ENCODE data around the gene RPRD2.
"Not testable (repeated sequence)": the region's sequence is repeated elsewhere in the genome, so short reads cannot be mapped to it uniquely, and the experiment has no call there.

RPRD2 gene

DNA sequence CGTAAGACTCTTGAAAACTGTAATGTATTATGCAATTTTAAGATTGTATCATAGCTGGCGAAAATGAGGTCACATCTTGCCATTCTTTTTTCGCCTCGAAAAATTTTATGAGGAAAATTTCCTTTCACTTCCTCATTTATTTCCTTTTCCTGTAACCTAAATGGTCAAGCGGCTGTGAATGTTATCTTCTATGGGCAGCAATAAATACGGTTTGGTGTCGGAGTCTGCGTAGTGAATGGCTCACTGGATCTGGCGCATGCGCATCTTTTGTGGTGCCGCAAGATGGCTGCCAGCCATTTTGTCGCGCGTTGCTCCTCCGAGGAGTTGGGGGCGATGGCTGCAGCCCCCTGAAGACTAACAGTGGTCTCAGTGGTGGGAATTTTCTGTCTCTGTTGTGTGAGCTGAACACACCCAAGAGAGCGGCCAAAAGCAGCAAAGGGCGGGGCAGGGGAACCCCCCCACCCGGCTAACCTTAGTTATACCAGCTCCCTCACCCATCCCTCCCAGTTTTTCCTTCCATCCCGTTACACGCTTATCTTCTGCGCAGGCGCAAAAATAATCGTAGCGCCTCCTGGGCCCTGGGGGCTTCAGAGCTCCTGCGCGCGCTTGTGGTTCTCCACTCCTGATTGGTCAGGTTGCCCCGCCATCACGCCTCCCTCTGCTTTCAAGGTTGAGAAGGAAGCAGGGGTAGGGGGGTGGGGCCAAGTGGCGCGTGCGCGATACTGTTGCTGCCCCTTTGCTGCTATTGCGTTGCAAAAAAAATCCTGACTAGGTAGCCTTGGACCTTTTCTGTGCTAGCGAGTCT lies at the start of gene RPRD2:
RPRD2 (plus strand) TSS at position 722 of the 805 bp plus-strand sequence. CDS start 568 bp downstream, outside the sequence.
- DNase-seq, result peak; percentile 100

DNA sequence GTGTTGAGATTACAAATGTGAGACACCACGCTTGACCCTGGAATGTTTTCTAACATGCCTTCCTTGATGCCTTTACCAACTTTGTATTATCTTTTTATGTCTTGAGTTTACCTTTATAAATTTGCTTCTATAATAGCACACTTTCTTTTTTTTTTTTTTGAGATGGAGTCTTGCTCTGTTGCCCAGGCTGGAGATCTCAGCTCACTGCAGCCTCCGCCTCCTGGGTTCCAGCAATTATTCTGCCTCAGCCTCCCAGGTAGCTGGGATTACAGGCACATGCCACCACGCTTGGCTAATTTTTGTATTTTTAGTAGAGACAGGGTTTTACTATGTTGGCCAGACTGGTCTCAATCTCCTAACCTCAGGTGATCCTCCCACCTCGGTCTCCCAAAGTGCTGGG lies 49.3 kb upstream of the RPRD2 start:
- DNase-seq, result not testable (repeated sequence)

DNA sequence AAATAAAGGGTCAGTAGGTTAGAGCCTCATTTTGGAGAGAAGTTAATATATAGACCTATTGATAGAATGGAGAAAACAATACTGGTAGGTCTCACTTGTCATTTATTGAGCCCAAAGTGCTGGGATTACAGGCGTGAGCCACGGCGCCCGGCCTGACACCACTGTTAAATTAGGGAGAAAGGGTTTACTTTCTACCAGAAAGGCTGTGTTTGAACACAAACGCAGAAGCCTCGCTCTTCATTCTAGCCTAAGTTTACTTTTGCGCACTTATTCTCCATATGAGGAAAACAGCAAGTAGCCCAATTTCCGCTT lies 43.3 kb upstream of the RPRD2 start:
- DNase-seq, result peak in 1 of 2 experiments; percentile 23

DNA sequence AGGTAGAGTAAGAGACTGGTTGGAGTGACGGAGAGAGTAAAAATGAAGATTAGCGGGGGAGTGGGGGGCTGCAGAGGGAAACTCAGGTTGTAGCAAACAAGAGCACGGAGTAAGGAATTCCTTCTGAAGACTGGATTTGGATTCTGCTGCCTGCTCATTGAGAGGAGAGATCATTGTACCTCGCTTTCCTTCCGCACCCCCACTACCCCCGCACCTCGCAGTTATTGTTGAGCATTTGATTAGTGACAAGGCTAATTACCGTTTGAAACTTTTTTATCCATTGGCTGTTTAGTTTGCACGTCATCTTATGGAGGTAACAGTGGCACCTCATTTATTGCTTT lies 42.2 kb upstream of the RPRD2 start:
- no peak for DNase-seq

DNA sequence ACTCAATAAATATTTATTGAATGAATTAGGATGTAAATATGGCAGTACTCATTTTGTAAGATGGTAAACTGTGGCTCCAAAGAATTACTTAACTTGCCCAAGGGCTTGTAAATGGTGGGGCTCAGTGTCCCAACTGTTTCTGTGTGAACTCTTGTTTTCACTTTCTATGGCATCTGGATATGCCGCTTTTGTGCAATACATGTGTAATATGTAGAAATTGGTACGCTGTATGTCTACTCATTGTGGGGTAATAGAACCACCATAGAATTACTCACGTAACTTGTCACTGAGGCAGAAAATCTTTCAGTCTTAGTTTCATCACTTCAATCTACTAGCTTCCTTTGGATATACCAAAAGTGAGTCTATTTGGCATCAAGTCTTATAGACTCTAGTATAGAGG lies 41.6 kb upstream of the RPRD2 start:
- DNase-seq, result no peak

DNA sequence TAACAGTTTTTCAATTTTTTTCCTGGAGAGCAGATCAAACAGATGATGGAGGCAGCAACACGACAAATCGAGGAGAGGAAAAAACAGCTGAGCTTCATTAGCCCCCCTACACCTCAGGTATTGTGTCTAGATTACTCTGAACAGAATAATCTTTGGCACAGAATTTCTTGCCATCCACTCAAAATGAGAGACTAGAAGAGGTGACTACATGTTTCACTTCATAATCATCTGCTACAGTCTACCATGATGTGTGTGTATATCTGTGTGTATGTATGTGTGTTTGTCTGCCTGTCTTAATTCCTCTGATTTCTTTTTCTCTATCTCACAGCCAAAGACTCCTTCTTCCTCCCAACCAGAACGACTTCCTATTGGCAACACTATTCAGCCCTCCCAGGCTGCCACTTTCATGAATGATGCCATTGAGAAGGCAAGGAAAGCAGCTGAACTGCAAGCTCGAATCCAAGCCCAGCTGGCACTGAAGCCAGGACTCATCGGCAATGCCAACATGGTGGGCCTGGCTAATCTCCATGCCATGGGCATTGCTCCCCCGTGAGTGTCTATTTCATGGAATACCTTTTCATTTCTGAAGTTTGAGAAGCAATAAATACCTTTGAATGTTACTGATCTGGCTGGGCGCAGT lies 31.2 kb upstream of the RPRD2 start:
- DNase-seq, result no peak

DNA sequence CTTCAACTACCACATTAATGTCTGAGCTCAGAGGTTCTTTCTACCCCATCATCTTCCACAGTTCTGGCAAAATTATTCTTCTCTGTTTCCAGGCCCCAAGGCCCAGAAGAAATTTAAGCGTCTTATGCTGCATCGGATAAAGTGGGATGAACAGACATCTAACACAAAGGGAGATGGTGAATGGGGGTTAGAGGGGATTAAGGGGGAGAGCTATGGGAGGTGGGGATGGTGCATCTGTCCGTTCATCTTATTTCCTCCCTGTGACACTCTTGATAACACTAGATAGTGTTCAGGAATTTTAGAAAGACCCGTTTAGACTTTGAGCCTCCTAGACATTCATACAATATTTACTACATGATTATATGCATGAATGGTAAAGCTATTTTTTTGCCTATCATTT lies 17.6 kb upstream of the RPRD2 start:
- DNase-seq, result no peak

DNA sequence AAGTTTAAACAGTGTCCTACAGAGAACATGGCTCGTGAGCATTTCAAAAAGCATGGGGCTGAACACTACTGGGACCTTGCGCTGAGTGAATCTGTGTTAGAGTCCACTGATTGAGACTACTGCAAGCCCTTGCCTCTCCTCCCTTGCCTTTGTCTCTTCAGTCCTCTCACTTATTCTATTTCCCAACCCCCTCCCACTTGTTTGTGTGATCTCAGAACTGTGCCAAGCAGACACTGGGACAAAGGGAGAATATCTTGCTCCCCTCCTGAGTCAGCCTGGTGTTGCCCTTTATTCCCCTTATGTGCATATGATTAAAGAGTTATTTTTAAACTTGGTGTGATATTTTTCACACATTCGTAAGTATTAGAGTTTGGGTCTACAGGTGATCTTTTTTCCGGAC lies 11.1 kb upstream of the RPRD2 start:
- no peak for DNase-seq

DNA sequence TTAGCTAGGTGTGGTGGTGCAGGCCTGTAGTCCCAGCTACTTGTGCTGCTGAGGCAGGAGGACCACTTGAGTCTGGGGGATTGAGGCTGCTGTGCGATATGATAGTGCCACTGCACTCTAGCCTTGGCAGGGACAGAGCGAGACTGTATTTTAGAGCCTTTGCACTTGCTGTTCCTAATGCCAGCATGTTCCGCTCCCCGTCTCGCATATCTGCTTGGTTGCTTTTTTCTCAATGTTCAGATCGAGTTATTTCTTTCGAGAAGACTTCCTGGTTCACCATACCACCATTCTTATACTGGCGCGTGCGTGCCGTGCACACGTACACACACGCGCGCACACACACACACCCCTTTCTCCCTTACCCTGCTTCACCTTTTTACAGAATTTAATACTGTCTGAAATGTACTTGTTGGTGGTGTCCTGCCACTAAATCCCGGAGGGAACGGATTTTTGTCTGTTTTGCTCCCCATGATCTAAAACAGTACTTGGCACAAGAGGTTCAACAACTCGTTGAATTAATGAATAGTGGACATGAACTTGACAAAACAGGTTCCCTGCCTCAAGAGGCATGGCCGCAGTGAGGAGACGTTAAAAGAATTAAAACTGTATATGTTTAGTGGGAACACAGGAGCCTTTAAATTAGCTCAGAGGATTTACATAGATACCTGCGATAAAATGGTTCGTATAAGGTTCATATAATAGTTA lies 1.1 kb upstream of the RPRD2 start:
- peak; percentile 29 to 67 for DNase-seq

DNA sequence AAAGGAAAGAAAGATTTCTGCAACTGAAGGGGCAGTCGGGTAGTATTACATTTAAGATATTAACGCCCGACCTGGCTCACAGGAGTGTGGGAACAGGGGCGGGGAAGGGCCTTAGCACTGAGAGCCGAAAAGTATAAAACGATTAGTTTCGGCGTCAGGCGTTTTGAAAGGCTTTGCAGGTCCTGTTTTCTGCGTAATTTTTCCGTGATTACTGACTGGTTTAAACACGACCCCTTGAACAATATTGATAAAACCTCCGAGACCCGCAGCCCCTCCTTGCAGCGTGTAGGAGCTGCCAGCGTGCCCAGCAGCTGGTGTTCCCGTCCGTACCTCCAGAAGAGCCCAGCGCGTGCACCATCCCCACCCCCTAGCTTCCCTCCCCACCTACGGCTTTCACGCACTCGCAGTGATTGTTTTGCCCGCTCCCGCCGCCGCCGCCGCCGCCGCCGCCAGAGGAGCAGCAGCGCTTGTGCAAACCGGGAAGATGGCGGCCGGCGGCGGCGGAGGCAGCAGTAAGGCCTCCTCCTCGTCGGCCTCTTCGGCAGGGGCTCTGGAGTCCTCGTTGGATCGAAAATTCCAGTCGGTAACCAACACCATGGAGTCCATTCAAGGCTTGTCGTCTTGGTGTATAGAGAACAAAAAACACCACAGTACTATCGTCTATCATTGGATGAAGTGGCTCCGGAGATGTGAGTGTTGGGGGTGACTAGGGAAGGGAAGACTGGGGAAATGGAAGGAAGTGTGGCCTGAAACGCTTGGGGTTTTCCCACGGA lies 470 bp downstream of the RPRD2 start:
- DNase-seq, result peak; percentile 90 to 92

DNA sequence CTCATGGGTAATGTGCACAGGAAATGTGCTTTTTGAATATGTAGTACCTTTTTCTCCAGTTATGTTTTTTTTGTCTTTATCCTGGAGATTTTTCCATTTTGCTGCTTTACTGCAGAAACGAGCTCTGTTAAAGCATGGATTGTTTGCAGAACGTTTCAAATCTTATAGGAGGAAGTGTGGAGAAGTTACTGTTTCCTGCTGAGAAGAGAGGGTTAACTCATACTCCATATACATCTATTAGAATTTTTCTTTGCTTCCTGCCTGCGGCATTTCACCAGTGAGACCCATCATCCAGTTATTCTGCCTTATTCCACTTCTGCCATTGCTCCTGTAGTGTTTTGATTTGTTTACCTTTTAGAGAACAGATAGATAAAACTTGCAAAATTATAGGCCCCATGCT lies 2.0 kb downstream of the RPRD2 start:
- no peak for DNase-seq

DNA sequence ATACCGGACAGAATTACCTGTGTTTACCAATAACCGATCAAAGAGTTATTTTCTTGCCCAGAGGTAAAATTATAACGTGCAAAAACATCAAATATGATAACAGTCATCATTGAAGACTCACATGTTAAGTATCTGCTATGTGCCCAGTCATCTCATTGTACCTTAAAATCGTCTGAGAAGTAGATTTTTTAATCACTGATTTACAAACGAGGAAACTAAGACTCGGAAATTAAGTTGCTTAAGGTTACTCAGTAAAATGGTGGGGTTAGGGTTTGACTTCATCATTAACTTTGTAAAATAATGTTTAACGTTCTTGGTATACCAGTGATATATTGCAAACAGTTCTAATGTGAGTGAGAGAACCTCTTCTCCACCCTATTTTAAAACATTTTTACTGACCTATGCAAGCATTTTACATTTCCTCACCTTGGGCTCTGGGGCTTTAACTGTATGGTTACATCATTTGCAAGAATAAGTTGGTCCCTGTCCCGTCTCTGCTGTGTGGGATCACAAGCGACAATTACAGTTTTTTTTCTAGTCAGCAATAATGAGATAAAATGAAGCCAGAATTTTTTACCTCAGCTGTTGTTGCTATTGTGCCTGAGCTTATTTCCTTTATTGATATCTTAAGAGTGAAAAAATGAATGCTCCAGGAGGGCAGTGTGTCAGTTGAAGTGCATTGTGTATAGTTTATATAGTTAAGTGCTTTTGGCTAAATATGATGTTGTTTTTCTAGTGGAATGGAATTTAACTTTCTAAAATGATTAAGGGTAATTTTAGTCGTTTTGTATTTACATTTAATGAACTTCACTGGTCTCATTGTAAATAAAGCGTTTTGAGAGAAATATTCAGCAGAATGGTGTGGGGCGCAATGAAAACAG lies 2.7 kb downstream of the RPRD2 start:
- no peak for DNase-seq

DNA sequence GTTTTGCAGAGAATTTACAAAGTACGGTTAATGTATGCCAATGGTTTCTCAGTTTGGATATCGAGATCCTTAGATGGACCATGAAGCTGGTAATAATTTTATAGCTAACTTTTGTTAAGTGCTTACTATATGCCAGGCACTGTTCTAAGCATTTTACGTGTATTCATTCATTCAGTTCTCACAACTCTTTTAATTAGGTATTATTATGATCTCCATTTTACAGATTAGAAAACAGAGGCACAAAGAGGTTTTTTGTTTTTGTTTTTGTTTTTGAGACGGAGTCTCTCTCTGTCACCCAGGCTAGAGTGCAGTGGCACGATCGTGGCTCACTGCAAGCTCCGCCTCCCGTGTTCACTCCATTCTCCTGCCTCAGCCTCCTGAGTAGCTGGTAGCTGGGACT lies 7.2 kb downstream of the RPRD2 start:
- DNase-seq, result no peak

DNA sequence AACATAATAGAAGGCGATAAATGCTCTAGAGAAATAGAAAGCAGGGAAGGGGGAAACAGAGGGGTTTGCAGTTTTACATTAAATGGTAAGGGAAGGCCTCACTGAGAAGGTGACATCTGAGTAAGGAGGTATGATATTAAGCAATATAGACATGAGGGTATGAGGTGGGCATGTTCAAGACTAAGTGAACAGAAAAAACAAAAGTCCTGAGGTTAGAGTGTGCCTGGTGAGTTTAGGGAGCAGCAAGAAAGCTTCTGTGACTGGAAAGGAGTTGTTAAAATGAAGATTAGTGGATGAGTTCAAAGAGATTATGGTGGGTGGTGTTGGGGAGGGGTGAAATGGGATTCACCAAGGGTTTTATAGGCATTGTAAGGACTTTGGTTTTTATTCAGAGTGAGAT lies 8.6 kb downstream of the RPRD2 start:
- no peak for DNase-seq

DNA sequence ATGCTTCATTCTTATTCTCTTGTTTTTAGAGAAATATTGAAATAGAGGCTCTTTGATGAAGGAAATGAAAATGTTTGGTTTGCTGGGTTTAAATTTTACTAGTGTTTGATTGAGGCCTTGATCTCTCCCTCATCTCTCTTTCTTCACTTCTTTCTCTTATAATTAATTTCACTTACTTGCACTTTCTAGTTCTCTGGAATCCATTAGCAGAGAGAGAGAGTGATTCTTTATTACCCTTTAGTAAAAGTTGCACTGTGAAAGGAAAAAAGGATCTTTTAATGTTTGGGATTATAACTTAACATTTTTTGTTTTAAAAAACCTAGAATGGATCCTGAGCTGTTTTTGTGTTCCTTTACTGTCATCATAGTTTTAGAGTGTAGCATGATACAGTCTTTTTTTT lies 12.2 kb downstream of the RPRD2 start:
- DNase-seq, result no peak

DNA sequence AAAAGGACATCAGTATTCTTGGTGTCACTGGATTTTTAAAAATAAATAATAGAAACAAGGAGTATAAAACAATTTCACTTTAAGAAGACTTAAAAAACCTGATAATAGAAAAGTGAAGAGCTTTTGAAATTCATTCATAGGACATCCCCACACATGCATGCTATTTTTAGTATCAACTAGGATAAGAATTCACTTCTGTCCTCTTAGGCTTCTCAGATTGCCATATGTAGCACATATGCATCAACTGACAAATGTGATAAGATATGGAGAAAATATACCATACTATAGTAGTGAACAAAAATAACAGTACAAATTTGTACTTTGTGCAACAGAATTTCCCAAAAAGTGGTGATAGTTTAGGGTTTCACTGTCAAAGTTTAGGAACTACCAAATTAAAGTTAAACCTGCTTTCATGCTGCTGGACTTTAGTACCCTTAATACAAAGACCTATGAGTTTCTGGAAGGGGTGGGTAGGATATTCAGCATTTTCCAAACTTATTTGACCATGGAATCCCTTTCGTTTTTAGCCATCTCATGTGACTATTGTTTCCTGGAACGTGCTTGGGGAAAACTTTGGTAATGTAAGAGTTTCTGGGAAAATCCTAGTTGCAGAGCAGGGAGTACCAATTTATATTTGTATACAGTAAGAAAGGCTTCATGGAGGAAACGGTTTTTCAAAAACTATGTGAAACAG lies 19.8 kb downstream of the RPRD2 start:
- DNase-seq, result no peak

DNA sequence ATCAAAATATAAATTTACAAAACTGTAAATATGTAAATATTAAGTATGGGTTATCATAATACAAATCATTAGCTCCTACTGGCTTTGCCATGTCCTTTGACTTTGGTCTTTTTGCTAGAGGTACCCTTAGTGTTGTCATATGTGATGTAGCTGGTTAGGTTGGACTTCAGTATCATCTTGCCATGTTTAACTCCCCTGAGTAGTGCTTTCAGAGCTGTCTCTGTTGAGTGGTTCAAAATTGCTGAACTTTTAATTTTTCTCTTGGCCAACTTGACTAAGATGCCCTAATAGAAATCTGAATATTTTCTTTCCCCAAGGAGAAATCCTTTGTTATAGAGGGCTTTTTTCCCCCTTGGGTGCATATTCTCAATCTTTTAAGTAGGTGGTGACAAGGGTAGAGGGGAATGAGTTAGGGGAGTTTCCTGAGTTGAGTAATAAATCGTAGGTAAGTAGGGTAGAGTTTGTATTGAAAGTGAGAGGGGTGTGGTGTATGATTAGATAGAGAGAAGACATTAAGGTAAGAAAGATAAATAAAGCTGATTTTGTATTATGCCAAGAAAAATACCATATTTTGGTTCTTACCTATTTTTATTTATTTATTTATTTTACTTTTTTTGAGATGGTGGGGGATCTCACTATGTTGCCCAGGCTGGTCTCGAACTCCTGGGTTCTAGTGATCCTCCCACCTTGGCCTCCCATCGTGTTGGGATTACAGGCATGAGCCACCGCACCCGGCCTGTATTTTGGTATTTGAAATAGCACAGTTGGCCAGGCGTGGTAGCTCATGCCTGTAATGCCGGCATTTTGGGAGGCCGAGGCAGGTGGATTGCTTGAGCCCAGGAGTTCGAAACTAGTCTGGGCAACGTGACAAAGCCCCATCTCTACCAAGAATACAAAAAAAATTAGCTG lies 21.8 kb downstream of the RPRD2 start:
- DNase-seq, result no peak

DNA sequence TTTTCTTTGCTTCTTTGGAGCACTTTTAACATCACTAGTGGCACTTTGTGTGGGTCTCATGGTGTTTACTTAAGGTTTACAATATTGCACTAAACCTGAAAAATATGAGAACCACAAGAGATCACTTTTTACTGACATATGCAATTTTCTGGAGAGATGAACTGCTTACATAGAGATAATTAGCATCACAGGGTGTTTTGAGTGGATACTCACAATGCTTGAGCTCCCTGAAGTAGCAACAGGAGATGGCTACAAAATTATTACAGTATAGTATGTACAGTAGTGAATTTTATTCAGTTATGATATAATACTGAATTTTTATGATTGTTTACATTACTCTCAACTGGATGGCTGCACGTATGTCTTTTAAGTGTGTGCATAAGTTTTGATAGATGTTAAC lies 22.6 kb downstream of the RPRD2 start:
- no peak for DNase-seq

DNA sequence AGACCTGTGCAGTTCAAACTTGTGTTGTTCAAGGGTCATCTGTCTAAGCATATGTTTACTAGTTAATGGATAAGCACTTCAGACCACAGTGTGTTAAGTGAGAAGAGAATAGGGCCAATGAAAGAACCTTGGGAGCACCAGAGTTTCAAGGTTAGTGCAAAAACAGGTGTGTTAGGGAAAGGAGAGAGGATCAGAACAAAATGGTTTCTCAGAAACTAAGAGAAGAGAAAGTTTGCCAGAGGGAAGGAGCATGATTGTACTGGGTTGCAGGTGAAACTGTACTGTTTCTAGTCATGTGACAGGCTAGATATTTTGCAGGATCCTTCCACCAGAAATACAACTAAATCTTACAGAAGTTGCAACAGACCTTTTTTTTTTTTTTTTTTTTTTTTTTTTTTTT lies 23.3 kb downstream of the RPRD2 start:
- no peak for DNase-seq

DNA sequence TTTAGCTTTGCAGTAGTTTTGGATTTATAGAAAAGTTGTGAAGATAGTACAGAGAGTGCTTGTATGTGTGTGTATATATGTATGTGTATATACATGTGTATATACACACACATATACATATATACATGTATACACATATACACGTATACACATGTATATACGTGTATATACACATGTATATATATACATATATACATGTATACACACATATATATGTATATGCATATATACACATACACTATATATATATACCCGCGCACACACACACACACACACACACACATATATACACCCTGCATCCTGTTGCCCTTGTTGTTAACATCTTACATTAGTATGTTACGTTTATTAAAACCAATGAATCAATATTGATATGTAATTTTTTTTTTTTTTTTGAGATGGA lies 24.3 kb downstream of the RPRD2 start:
- no peak for DNase-seq

DNA sequence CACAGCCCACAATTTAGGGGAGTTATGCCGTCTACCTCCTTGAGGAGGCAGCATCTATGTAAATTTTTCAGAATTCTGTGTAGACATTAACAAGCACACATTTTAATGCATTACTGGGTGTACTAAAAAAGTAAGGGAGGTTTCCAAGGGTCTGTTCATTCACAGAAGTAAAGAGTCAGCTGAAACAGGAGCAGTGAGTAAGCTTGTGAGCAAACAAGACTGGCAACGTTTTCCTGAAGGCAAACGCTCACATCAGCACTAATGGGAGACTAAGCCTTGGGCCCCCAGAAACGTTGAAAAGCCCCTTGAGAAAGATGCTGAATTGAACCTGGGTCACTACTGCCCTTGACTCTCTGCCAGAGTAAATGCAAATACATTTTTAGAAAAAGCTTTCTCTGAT lies 25.7 kb downstream of the RPRD2 start:
- no peak for DNase-seq

Data from NCI-H2081 (cell line).